Measurements from ENCODE around the gene SH2D3C.
A peak's percentile ranks its signal among the peaks of the same experiment; 100 is the strongest.

The SH2D3C gene

GRCh38 chr9:127716412-127716811 lies 62.1 kb downstream of the SH2D3C start:
- no peak for FAIRE-seq

- peak; percentile 82 for FAIRE-seq
These were observed 62.8 kb downstream of the SH2D3C start, which contains the start of the genes PTRH1 and TTC16 for GRCh38 chr9:127715470-127716337. Gene PTRH1 (minus strand): TSS chr9:127715663. CDS start chr9:127715639, 24 bp downstream. Gene TTC16 (plus strand): TSS chr9:127716079. CDS start chr9:127716146, 67 bp downstream.

DNA sequence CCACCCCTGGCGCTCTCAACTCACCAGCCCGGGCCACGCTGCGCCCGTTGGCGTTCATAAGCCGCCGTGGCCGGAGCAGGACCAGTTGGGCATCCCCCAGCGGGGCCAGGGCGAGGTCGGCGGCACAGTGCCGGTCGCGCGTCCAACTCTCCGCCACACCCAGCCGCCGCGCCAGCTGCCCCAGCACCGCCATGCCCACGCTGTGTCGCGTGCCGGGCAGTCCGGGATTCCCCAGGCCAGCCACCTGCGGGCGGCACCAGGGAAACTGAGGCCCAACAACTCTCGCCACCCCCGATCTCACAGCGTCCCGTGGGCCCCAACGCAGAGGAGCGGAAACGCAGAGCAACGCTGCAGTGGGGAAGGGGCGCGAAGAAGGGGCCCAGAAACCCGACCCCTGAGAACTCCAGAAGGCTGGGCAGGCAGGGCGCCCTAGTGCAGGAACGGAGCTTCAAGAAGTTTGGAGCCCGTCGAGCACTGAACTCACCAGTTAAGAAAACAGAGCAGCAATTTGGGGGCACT lies 63.5 kb downstream of the SH2D3C start:
- no peak for FAIRE-seq

DNA sequence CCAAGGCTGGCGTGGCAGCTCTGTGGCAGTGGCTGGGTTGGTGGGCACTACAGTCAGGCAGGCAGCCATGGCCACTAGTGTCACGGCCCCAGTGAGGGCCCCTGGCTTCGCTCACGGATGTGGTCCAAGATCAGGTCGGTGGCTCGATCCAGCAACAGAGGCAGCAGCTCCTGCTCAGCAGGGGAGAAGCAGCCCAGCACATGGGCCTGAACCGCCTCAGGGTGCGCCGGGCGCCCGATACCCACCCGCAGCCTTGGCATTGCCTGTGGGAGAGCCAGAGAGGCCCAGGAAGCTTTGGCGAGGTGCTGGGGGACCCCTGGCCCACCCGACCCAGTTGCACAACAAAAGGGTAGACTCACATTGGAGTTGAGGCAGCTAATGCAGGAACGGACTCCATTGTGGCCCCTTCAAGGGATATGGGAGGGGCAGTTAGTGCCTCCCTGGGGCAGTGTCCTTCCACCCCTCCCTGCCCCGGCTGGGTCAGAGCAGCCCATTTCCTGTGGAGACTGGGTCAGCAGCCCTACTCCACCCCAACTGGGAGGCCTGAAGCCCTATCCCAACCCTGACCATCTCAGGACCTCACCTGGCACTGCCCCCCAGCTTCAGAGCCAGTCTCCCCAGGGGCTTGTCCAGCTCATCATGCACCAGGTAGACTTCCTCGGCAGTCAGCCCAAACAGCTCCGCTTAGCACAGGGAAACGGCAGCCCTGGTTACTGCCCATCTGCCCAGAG lies 64.3 kb downstream of the SH2D3C start:
- no peak for FAIRE-seq

DNA sequence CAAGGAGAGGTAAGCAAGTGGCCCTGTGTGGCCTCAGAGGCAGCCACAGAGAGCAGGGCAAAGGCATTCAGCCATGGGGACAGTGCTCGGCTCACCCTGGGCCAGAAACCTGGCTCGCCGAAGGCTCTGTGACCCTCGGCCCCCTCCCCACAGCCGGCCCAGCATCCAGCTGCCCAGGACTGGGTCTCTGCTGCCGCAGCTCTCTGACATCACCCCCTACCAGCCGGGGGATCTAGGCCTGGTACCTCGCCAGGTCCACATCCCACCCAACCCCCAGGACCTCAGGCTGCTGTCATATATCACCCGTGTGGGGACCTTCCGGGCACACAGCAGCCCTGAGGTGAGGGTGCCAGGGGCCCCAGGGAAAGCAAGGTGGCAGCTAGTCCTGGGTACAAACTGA lies 65.6 kb downstream of the SH2D3C start:
- FAIRE-seq = no peak

- no peak for FAIRE-seq
These were observed 66.1 kb downstream of the SH2D3C start for GRCh38 chr9:127712371-127712770.

DNA sequence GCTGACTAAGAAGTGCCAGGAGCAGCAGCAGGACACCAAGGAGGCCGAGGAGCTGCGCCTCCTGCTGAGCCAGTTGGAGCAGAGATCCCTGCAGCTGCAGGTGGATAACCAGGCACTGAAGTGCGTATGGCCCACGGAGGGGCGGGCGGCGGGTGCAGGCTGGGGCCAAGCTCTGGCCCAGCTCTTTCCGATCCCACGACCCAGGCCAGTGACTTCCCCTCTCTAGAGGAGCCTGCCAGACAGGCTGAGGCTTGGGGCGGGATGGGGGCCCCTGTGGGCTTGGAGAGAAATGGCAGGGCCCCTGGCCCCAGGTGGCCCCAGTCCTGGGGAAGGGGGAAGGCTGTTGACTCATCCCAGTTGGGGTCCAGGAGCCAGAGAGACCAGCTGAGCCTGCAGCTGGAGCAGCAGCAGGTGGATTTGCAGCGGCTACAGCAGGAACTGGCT lies 66.6 kb downstream of the SH2D3C start:
- FAIRE-seq = no peak

DNA sequence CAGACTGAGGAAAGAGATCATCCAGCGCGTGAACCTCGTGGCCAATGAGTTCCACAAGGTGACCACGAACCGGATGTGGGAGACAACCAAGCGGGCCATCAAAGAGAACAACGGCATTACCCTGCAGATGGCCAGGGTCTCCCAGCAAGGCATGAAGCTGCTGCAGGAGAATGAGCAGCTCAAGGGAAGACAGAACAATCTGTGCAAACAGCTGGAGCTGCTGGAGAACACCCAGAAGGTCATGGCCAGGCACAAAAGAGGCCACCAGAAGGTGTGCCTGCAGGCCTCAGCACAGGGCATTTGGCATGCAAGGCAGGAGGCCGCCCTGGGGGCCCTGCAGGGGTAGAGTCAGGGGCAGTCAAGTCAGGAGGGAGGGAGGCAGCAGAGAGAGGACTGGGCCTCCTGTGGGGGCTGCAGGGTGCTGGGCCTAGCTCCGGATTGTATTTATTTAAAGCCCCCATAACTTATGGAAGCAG lies 67.2 kb downstream of the SH2D3C start:
- FAIRE-seq = no peak

- FAIRE-seq = no peak
These were observed 68.2 kb downstream of the SH2D3C start for GRCh38 chr9:127710204-127710783.

- no peak for FAIRE-seq
These were observed 69.4 kb downstream of the SH2D3C start for GRCh38 chr9:127708952-127709587.

GRCh38 chr9:127707766-127708165 lies 70.7 kb downstream of the SH2D3C start:
- no peak for FAIRE-seq

DNA sequence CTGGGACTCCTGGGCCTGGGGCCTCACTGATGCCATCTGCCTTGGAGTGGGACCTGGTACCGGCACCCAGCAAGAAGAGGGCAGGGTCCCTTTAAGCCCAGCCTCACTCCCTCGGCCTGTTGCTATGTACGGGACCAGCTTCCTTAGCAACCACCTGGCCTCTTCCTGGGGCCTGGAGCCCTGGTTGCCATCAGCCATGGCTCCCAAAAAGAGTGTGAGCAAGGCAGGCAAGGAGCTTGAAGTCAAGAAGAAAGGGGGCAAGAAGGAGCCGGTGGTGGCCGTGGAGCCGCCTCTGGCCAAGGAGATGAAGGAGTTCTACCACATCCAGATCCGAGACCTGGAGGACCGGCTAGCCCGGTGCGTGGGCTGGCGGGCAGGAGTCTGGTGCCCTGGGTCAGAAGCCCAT lies 71.6 kb downstream of the SH2D3C start, which contains the start of gene CFAP157:
Gene CFAP157 (plus strand): TSS at position 153 of the 406 bp plus-strand sequence. CDS start 44 bp downstream, at position 197.
- no peak for FAIRE-seq

DNA sequence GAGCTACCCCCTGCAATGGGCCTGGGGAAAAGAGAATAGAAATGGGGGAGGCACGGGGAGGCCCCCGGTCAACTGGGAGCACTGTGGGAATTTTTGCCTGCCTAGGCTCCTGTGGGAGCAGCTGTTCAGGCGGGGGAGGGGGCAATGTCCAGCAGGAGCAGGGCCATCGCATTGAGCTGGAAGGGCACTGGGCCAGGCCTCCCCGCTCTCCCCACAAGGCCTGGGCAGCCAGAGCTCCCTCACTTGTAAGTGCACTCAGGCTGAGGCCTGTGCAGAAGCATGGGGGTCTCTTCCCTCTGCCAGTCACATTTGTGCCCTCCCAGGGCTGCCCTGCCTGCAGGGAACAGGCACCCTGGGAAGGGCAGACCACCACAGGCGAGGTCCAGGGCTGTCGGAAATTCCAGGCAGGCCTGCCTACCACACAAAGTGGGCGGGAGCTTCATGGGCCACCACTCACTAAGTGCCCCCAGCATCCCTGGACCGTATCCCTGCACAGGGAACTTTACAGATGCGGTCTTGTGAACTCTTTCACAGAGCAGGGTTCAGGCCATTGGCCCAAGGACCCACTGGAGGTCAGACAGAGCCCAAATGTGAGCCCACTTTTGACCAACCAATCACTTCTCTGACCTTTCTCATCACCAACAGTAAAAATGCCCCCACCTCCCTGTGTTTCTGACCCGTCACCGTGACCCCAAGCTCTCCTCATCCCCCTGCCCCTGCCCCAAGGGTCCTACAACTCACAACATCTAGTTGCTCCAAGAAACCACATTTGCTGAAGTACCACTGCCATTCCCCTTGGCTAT lies 72.7 kb downstream of the SH2D3C start:
- no peak for FAIRE-seq

- FAIRE-seq = no peak
These were observed 75.0 kb downstream of the SH2D3C start for GRCh38 chr9:127703289-127703946.

DNA sequence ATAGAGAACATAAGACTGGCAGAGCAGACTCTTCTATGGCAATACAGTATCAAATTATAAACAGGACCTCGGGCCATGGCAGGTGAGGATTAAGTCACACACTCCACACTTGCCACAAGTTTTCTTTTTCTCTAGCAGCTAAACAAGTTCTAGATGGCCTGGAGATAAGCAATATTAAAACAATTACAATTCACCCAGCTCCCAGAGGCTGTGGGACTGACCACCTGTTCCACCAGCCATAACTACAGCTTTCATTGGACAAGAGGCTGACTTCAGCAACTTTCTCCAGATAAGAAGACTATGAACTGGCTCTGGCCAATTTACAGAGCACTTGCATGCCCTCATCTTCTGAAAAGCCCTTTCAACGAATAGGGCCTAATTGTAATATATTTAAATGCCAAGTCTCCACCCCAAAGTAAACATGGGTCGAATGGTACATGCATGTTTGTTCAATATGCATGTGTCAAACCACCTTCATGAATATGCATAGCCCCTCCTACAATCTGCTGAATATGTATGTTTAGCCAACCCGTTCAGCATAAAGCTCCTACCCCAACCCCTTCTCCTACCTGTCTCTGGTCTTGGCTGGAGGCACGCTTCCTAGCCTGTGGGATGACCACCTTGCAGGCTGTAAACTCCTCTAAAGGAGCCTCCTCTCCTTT lies 77.7 kb downstream of the SH2D3C start:
- no peak for FAIRE-seq

DNA sequence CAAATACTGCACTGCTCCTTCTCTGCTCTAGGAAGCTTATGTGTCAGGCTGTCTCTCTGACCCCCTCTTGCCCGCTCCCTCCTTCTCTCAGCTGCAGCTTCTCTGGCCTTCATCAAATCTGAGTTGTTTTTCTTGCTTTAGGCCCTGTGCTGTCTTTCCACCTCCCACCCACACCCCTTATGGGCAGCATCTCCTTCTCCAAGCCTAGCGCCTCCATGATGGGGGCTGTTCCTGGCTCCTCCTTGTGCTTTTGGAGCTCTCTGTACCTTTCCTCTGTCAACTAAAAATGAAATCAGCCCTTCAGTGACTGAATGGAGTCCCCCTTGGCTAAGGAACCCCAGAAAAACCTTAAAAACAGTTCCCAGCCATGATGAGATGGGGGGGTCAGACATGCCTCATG lies 78.3 kb downstream of the SH2D3C start:
- no peak for FAIRE-seq

GRCh38 chr9:127698985-127699670 lies 79.3 kb downstream of the SH2D3C start:
- FAIRE-seq = peak; percentile 81

DNA sequence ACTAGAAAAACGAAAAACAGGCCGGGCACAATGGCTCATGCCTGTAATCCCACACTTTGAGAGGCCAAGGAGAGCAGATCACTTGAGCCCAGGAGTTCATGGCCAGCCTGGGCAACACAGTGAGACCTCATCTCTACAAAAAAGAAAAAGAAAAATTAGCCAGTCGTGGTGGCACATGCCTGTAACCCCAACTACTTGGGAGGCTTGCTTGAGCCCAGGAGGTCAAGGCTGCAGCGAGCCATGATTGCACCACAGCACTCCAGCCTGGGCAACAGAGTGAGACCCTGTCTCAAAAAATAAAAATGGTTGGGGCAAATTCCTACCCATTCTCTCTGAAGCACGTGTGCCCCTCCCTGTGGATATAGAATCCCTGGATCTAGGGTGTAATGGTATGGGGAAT lies 80.1 kb downstream of the SH2D3C start:
- FAIRE-seq = no peak

DNA sequence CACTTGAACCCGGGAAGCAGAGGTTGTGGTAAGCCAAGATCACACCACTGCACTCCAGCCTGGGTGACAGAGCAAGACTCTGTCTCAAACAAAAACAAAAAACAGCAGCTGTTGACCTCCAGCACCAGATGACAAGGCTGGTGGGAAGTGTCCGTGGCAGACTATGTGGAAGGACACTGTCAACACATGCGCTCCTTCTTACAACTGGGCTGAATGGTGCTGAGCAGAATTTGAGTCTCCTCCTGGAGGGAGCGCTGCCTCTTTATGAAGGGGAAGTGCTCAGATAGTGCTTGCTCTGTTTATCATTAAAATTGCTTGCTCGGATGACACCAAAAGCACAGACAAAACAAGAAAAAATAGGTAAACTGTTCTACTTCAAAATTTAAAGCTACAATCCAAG lies 80.9 kb downstream of the SH2D3C start:
- no peak for FAIRE-seq
